ENCODE data around the gene TAF10.

The TAF10 gene

DNA sequence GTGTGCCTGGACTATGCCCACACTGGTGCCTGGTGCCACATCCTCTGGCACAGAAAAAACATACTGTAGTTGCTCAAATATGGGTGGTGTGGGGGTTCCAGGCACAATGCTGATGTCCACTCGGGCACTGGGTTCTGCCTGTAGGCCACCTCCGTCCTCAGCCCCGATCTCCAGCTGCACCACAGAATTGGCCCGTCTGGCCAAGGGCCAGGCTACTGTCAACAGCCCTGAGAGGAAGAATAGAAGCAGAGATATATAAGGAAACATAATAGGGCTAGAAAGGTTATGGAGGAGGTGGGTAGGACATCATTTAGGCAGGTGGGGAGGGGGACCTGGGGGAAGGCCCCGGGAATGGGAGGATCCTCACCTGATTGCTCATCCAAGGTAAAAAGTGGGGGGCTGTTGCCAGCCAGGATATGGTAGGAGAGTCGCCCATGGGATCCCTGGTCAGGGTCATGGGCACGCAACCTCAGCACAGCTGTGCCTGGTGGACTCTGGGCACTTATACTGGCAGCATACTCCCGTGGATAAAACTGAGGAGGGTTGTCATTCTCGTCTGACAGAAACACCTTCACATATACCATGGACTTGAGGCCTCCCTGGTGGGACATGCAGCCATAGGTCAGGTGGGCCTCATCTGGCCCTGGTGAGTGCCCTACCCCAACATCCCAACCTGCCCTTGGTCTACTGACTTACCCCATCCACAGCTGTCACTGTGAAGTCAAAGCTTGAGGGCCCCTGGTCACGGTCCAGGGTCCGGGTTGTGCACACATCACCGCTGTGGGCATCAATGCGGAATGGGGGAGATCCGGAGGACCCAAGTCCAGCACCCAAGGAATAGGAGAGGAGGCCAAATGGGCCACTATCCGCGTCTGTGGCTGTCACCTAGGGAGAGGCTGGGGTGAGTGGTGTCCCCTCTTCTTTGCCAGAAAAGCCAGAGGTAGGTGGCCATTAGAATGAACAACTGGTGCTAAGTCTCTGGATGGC is 21.7 kb upstream of the TAF10 start:
- no peaks in the 10 kb centered on the region for H3K9me3 Mint-ChIP-seq (ENCODE audit: low read depth)

DNA sequence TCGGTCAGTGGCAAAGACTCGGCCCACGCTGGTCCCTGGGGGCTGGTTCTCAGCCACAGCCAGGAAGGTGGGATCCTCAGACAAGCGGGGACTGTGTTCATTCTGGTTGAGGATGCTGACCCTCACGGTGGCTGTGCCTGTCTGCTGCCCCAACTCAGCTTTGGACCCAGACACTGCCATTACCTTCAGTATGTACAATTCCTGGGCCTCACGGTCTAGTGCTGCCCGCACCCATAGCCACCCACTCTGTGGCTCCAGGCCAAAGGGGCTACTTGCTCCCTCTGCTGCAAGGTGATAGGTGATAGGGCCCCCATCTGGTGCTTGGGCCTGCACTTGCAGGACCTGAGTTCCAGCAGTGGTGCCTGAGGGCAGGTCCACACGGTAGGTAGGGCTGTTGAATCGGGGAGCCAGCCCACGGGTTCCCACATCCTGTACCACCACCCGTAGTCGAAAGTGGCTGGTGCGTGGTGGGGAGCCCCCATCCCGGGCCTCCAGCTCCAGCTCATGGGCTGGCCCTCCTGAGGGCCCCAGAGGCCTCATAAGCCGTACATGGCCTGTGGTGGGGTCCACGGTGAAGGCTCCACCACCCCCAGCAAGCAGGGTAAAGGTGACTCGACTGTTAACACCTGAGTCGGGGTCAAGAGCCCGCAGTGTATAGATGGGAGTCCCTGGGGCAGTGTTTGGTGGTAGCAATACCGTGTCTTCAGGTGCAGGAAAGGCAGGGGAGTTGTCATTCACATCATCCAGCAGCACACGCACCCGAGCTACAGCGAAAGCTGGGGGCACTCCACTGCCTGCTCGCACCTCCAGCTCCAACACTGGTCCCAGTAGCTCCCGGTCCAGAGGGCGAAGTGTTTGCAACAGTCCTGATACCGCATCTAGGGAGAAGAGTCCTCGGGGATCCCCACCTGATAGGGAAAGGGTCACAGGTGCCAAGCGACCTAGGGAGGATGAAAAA is 20.4 kb upstream of the TAF10 start:
- Mint-ChIP-seq H3K9me3 (ENCODE audit: low read depth) (no peaks in the 10 kb centered on the region), H3K27ac (no peak overlapping the region)

More for the DNA sequence above, 21.7 kb upstream of the TAF10 start:
- Mint-ChIP-seq H3K27me3 (no peaks in the 10 kb centered on the region), H3K27ac (no peak overlapping the region), H3K36me3 (no peaks in the 10 kb centered on the region), H3K4me1 (ENCODE audit: low read depth) (no peaks in the 10 kb centered on the region), H3K4me3 (no peak overlapping the region)

DNA sequence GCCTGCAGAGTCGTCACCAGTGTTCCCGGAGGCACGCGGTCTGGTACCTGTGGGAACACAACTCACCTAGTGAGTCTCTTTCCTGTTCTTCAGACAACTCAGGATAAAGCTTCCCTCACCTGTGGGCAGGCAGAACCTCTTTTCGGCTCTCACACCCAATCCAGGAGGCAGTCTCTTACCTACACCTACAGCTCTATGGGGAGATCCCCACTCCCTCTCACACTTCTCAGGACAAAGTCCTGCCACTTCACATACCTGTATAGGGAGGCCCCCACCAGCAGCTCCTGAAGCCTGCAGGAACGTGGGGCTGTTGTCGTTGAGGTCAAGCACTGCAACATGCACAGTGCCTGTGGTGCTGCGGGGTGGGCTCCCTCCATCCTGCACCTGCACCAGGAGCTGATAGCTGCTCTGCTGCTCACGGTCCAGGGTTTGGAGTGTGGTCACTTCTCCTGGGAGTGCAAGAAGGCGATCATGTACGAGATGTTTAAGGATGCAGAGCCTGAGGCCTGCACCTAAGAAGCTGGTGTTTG is 19.4 kb upstream of the TAF10 start:
- H3K4me3 Mint-ChIP-seq = no peak overlapping the region
- H3K27me3 Mint-ChIP-seq = no peaks in the 10 kb centered on the region
- H3K27ac Mint-ChIP-seq = no peak overlapping the region
- H3K4me1 Mint-ChIP-seq (ENCODE audit: low read depth) = peaks cover 12% of the 10 kb centered on the region
- no peaks in the 10 kb centered on the region for H3K9me3 Mint-ChIP-seq (ENCODE audit: low read depth)
- H3K36me3 Mint-ChIP-seq = no peaks in the 10 kb centered on the region

More for the DNA sequence above, 20.4 kb upstream of the TAF10 start:
- Mint-ChIP-seq H3K4me1 (ENCODE audit: low read depth) (peaks cover 9% of the 10 kb centered on the region), H3K4me3 (no peak overlapping the region), H3K36me3 (no peaks in the 10 kb centered on the region), H3K27me3 (no peaks in the 10 kb centered on the region)

DNA sequence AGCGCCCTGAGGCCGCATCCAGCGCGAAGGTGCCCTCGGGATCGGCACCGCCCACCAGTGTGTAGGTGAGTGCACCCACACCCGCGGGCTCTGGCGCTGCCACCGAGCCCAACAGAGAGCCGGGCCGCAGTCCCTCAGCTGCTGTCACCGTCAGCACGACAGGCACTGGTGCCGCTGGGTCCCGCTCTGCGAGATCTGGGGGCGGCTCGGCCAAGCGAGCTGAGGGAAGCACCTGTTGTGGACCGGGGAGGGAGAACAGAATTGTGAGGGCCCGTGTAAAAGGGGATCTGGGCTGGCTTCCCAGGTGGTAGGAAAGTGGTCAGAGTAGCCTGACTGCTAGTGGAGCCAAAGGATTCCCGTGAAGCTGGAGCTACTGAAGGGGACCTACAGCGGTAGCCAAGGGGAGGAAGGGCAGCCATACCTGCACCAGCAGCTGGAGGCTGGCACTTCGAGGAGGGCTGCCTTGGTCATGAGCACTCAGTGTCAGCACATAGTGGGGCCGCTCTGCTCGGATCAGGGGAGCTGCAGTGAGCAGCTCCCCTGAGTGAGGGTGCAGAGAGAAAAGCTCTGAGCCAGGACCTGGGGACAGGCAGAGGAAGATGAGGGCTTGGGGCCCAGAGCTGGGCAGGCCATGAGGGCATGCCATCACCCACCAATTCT is 18.7 kb upstream of the TAF10 start:
- H3K9me3 Mint-ChIP-seq (ENCODE audit: low read depth) = no peaks in the 10 kb centered on the region
- H3K27me3 Mint-ChIP-seq = no peaks in the 10 kb centered on the region
- peaks cover 12% of the 10 kb centered on the region for H3K4me1 Mint-ChIP-seq (ENCODE audit: low read depth)
- no peak overlapping the region for H3K4me3 Mint-ChIP-seq
- H3K36me3 Mint-ChIP-seq = no peaks in the 10 kb centered on the region
- no peak overlapping the region for H3K27ac Mint-ChIP-seq

DNA sequence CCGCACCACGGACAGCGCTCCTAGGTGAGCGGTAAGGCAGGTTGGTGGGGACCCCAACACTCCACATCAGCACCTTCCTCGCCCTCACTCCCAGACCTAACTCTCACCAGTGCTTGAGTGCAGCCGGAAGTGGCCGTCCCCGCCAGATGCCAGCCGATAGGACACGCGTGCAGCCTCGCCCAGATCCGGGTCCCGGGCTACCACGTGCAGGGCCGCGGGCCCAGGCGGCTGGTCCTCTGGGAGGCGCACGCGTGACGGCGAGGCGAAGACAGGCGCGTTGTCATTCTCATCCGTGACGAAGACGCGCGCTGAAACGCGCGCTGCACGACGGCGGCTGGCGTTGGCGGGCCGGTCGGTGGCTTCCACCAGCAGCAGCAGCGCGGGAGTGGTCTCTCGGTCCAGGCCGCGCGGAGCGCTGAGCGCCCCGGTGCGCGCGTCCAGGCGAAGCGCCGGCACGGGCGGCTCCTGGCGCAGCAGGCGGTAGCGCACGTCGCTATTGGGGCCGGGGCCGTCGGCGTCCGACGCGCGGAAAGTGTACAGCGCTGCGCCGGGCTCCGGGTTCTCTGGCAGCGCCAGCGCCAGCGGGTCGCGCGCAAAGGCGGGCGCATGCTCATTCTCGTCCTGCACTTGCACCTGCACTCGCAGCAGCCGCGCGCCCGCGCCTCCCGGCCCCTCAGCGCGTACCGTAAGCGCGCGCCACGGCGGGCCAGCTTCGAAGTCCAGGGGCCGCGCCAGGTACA is 18.0 kb upstream of the TAF10 start:
- Mint-ChIP-seq H3K27ac (no peak overlapping the region), H3K4me3 (no peak overlapping the region), H3K9me3 (ENCODE audit: low read depth) (no peaks in the 10 kb centered on the region), H3K27me3 (no peaks in the 10 kb centered on the region), H3K36me3 (no peaks in the 10 kb centered on the region), H3K4me1 (ENCODE audit: low read depth) (peaks cover 12% of the 10 kb centered on the region)

DNA sequence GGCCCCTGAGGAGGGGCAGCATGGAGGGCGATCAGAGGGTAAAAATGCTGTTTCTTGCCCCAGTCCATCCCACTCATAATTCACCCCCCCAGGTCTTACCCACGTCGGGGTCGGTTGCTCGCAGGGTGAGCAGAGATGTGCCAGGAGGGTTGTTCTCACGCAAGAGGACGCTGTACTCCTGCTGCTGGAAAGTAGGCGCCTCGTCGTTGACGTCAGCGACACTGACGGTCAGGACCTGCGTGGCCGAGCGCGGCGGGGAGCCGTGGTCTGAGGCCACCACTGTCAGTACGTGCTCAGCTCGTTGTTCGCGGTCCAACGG is 17.5 kb upstream of the TAF10 start:
- no peak overlapping the region for H3K4me3 Mint-ChIP-seq
- no peaks in the 10 kb centered on the region for H3K9me3 Mint-ChIP-seq (ENCODE audit: low read depth)
- H3K36me3 Mint-ChIP-seq = no peaks in the 10 kb centered on the region
- H3K27me3 Mint-ChIP-seq = no peaks in the 10 kb centered on the region
- H3K4me1 Mint-ChIP-seq (ENCODE audit: low read depth) = peaks cover 12% of the 10 kb centered on the region
- no peak overlapping the region for H3K27ac Mint-ChIP-seq

DNA sequence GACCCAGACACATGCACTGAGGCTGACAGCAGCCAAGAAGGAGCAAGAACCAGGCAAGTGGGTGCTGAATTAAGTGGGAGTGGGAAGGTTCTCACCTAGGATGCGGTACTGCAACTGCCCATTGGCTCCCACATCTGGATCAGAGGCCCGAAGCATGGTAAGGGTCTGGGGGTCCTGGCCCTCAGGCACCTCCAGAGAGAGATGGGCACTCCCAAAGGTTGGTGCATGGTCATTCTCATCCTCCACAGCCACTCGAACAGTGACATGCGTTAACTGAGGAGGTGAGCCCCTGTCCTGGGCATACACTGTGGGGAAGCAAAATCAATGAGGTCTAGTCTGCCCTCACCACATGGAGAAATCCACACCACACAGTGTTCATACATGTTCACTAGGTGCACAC is 16.5 kb upstream of the TAF10 start:
- H3K9me3 Mint-ChIP-seq (ENCODE audit: low read depth) = no peaks in the 10 kb centered on the region
- H3K36me3 Mint-ChIP-seq = no peaks in the 10 kb centered on the region
- H3K27me3 Mint-ChIP-seq = no peaks in the 10 kb centered on the region
- H3K4me3 Mint-ChIP-seq = no peak overlapping the region
- no peak overlapping the region for H3K27ac Mint-ChIP-seq
- H3K4me1 Mint-ChIP-seq (ENCODE audit: low read depth) = peaks cover 12% of the 10 kb centered on the region

DNA sequence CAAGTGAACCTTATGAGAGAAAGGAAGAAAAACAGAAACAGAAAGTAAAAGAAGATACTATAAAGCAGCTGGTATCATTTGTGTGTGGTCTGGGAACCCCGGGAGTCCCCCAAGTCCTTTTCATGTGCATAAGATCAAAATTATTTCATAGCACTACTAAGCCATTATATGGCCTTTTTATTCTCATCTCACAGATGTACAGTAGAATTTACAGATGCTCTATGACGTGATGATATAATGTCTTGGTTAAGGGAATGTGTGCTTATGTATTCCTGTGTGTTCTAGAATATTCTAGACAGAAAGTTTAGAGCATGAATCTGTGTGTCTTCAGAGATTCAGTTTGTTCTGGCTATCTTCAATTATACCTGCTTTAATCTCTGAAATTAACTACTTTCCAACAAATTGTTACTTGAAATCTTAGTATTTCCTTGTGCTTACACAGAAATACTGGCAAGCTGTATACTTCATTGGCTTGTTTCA is 15.8 kb upstream of the TAF10 start:
- Mint-ChIP-seq H3K36me3 (no peaks in the 10 kb centered on the region), H3K27ac (peak overlapping the region; percentile 61)

DNA sequence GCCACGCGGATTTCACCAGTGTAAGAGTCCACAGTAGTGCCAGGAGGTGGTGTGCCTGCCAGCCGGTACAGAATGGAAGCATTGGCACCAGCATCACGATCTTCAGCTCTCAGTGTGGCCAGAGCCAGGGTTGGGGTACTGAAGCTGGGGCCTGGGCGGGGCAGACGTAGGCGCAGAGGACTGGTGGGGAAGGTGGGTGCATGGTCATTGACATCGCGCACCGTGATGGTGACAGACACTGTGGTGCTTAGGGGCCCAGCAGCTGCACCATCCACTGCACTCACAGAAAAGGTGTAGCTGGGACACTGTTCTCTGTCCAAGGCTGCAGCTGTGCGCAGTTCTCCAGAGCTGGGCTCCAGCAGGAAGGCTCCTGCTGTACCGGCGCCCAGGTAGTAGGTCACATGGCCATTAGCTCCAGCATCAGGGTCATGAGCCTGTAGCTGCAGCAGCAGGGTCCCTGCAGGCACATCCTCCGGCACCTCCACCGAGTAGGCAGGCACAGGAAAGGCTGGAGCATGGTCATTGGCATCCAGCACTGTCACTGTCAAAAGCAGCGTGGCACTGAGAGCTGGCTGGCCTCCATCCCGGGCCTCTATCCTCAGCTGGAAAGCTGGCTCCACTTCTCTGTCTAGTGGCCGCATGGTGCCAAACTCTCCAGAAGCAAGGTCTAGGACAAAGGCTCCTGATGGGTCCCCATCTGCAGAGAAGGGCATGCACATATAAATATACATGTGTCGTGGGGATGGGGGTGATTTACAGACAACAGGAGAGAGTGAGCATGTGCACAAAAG is 15.2 kb upstream of the TAF10 start:
- no peak overlapping the region for H3K4me3 Mint-ChIP-seq
- no peaks in the 10 kb centered on the region for H3K36me3 Mint-ChIP-seq
- no peaks in the 10 kb centered on the region for H3K27me3 Mint-ChIP-seq
- H3K4me1 Mint-ChIP-seq (ENCODE audit: low read depth) = peaks cover 12% of the 10 kb centered on the region
- H3K9me3 Mint-ChIP-seq (ENCODE audit: low read depth) = no peaks in the 10 kb centered on the region
- peak overlapping the region; percentile 61 for H3K27ac Mint-ChIP-seq

More for the DNA sequence above, 15.8 kb upstream of the TAF10 start:
- no peaks in the 10 kb centered on the region for H3K27me3 Mint-ChIP-seq
- no peak overlapping the region for H3K4me3 Mint-ChIP-seq
- H3K9me3 Mint-ChIP-seq (ENCODE audit: low read depth) = no peaks in the 10 kb centered on the region
- peaks cover 12% of the 10 kb centered on the region for H3K4me1 Mint-ChIP-seq (ENCODE audit: low read depth)

DNA sequence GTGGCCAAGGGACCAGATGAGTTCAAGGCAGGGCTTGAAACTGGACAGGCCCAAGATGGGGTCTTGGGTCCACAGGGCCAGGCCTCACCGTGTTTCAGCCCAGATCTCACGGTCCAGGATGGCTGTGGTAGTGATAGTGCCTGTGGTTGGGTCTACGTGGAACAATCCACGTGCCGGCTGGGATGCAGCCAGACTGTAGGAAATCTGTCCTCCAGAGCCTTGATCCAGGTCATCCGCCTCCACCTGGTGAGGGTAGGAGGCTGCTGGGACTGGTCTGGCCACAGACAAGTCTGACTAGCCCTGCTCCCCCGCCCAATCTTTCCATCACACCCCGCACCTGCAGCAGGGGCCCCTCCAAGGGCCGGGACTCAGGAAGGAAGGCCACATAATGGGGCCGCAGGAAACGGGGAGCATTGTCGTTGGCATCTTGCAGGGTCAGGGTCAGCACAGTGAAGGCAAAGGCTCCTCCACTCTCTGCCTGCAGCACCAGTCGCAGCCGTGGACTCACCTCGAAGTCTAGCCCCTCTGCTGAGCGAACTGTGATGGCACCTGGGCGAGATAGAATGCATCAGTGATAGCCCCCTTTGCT is 13.9 kb upstream of the TAF10 start:
- Mint-ChIP-seq H3K27me3 (no peaks in the 10 kb centered on the region), H3K4me1 (ENCODE audit: low read depth) (peaks cover 12% of the 10 kb centered on the region), H3K27ac (no peak overlapping the region), H3K4me3 (no peak overlapping the region), H3K9me3 (ENCODE audit: low read depth) (no peaks in the 10 kb centered on the region), H3K36me3 (no peaks in the 10 kb centered on the region)

DNA sequence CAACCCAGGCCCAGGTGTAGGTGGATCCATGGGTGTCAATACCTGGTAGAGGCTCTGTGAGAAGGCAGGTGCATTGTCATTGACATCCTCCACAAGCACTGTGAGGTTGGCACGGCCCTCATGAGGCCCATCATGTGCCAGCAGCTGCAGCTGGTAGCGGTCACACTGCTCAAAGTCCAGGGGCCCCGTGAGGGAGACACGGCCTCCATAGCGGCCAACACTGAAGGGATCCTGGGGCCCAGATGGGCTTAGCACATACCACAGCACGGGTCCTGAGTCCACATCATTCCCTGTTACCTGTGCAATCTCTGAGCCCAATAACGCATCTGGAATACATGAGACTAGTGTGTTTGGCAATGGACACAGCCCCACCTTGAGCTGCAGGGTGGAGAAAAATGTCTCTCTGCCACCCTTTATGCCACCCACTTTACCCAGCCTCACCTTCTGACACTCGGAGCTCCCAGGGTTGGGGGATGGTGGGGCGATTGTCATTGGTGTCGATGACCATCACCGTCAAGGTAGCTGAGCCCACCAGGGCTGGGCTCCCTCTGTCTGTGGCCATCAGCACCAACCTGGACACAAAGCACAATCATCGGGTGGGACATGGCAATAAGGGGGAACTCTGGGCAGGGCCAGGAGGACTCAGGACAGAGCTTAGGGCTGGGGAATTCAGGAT is 13.3 kb upstream of the TAF10 start:
- Mint-ChIP-seq H3K4me3 (no peak overlapping the region), H3K27me3 (no peaks in the 10 kb centered on the region), H3K36me3 (no peaks in the 10 kb centered on the region), H3K4me1 (ENCODE audit: low read depth) (peaks cover 12% of the 10 kb centered on the region), H3K27ac (no peak overlapping the region), H3K9me3 (ENCODE audit: low read depth) (no peaks in the 10 kb centered on the region)

DNA sequence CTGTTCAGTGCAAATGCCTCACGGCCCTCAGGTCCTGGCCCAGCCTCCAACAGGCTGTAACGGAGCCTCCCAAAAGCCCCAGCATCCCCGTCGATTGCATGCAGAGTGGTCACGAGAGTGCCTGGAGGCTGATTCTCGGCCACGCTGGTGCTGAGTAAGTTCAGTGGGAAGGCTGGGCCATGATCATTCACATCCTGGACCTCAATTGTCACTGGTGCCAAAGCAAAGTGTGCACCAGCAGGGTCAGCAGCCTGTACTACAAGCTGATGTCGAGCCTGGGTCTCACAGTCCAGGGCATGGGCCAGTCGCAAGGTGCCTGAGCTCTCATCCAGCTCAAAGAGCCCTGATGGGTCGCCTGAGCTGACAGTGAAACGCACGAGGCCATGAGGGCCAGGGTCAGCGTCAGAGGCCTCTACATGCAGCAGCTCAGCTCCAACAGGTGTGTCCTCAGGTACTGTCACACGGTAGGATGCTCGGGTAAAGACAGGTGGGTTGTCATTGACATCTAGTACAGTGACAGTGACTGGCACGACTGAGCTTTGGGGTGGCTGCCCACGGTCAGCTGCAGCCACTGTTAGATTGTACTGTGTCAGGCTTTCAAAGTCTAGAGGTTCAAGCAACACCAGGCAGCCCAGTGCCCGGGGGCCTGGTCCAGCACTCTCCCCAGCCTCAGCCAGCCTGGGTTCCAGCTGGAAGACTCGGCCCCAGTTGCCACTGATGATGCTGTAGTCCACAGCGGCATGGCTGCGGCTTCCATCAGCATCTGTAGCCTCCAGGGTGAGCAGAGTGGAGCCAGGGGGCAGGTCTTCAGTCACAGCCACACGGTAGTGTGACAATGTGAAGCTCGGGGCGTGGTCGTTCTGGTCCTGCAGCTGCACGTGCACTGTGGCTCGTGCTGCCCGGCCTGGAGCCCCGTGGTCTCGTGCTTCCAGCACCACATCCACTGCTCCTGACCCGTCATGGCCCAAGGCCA is 11.7 kb upstream of the TAF10 start:
- peaks cover 12% of the 10 kb centered on the region for H3K4me1 Mint-ChIP-seq (ENCODE audit: low read depth)
- no peak overlapping the region for H3K4me3 Mint-ChIP-seq
- no peaks in the 10 kb centered on the region for H3K27me3 Mint-ChIP-seq
- no peak overlapping the region for H3K27ac Mint-ChIP-seq
- no peaks in the 10 kb centered on the region for H3K9me3 Mint-ChIP-seq (ENCODE audit: low read depth)
- H3K36me3 Mint-ChIP-seq = no peaks in the 10 kb centered on the region
